GM18499 (cell line): ENCODE data around the gene TBX21.
"Not testable (repeated sequence)": the region's sequence is repeated elsewhere in the genome, so short reads cannot be mapped to it uniquely, and the experiment has no call there.

ENCODE experiments used
- ATAC-seq: cut with Tn5 transposase; IDR thresholded peaks from one replicate; pipeline ENCODE4 v1.9.1; 2021; ENCODE audit warnings: moderate number of reproducible peaks; ENCODE audit not compliant: insufficient read depth, unreplicated experiment

The TBX21 gene

DNA sequence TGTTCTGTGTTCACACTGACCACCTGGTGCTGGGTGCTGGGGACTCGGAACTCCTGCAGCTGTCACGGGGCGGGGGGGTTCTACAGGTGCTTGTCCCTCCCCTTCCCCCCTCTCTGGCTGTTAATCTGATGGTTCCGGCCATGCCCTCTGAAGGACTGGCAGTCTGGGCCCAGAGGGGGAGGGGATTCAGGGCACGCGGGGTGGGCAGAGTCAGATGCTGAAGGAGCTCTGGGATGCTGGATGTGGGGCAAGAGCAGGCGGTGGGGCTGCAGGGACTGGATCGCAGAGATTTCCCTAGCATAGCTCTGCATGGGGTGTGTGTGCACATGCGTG is 5.4 kb upstream of the TBX21 start:
- no peak for ATAC-seq

DNA sequence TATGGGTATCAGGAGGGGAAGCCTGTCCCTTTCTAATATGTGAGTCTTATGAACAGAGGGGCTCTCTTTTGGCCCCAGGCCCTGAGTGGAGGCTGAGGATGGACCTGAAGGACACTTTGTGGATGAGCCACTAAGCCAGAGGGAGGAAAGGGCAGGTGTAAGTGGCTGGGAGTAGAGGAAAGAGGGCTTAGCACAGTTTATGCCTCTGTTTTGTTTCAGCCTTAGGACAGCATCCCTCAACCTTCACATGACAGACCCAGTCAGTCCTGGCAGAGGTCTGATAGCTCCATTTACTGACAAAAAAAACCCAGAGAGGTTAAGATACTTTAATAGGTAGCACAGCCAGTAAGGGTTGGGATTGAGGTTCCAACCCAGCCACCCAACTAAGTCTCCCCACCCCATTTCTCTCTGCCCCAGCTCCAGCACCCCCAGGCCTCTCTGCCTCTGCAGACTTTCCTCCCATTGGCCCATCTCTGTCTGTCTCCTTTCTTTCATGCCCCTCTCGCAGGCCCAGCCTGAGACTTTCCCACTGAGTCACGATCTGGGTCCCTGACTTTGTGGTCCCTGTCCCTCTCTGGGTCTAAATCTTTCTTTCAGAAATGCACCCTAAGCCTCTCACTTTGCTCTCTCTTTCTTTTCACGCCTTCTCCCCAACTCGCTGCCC is 4.7 kb upstream of the TBX21 start:
- ATAC-seq = no peak

DNA sequence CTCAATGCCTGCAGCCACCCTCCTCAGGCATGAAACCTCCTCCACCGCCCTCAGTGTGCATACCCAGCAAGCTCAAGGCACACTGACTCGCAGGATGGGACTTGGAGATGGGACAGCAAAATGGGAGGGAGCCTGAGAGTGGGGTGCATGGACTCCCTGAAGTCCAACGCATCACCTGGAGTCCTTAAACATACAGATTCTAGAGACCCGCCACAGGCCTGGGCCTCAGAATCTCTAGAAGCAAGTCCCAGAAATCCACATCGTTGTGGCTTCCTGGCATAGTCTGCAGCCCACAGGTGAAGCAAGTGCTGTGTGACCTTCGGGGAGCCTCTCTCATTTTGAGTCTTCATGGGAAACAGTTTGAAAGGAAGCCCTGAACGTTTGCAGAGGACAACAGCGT is 3.6 kb upstream of the TBX21 start:
- ATAC-seq = no peak

DNA sequence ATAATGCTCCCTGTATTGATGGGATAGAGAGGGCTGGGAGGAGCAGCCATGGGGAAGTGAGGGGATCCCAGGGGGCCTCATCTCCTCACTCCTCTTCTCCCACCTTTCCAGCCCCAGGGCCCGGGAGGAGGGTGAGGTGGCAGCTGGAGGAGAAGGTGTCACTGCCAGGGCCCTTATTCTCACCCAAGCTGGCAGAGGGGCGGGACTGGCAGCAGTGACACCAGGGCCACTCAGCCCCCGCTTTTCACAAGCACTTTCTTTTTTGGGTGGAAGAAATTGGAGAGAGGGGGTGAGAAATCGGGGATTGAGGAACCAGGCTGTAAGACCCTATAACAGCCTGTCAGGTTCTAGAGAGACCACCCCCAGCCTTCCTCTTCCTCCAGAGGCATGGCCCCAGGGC is 2.4 kb upstream of the TBX21 start:
- no peak for ATAC-seq

DNA sequence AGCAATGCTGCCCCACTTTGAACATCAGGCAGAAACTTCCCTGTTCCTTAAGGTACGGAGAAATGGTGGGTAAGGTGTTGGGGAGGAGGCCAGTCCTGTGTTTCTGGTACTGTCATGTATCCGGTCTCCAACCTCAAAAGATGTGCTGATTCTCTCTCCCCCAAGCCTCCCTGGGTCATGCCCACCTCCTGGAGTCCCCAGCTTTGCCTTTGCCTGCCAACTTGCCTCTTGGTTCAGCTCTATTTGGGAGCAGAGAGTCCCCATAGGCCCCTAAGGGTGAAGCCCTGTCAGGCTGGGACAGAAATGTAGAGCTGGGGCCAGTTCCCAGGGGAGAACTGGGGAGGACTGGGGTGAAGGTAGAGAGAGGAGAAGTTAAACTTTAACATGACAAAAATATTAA is 1.6 kb upstream of the TBX21 start:
- no peak for ATAC-seq

DNA sequence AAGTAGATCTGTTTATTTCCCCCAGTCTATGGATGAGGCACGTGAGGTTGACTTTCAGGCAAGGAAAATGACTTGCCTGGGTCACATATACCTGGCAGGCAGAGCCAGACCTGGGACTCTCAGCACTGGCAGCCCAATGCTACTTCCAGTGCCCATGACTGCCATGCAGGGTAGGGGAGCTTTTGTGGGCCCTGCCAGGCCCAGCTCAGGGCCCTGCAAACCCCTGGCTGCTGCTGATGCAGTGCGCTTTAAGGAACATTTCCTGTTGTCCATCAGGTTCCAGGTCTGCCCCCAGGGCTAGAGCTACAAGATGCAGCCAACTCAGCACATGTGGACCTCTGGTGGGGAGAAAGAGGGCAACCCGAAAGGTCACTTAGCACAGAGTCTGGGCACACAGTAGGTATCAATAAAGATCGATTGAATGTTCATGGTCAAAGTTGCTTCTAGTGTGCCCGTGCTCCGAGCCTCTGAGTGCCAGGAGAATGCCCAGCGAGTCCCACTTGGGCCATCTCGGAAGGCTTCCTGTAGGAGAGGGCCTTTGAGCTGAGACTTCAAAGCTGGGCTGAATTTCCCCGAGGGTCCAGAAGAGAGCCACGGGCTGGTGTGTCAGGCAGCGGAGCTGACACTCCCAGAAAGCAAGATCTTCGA is 513 bp upstream of the TBX21 start:
- ATAC-seq = no peak

DNA sequence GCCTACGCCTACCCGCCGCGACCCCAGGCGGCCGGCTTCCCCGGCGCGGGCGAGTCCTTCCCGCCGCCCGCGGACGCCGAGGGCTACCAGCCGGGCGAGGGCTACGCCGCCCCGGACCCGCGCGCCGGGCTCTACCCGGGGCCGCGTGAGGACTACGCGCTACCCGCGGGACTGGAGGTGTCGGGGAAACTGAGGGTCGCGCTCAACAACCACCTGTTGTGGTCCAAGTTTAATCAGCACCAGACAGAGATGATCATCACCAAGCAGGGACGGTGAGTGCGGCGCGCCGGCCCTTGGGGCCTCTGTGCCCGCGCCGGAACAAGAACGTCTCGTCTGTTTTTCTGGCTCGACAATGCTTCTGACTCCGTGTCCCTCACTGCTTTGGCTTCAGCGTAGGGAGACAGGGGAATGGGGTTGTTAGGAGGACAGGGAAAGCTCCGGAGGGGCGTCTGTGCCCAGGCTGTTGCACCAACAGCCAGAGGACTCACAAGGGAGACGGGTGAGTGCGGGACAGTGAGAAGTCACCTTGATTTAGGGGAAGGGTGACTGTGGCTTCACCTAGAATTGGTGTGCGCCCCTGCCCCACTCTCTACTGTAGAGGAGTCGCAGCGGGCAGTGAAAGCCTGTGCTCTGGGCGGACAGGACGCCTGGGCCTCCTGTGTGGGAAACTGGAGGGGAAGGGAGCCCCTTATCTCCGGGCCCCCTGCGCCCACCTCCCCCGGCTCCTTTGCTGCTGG is 806 bp downstream of the TBX21 start:
- ATAC-seq = no peak

DNA sequence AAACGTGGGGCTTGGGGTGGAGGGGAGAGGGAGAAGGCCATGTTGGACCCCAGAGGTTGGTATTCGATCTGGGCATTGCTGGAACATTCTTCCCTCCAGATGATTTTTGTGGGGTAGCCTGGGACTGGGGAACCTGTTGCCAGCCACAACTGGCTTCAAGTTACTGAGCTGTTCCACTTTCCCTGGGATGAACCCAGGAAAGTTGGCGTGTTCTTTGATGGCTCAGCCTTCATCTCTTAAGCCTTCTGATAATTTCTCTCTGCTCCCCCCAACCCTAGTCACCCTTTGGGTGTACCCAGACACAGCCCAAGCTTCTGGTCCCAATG is 2.1 kb downstream of the TBX21 start:
- ATAC-seq = no peak

DNA sequence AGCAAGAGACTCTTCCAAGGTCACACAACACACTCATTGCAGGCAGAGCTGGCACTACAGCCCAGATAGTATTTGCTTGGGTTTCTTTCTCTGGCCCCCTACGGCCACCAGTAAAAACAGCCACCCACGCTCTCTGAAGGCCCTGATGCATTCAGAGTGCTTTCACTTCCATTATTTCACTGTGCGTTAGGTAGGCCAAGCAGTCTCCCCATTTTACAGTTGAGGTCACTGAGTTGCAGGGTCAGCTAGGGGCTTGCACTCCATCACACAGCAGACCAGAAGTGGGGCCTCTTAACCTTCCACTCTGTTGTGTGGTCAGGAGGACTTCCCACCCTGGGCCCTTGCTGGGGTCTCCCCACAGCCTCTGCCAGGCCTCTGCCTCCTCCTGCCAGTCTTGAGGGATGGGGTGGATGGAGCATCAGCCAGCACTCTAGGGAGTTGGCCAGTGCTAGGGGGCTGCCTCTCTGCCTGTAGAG is 2.5 kb downstream of the TBX21 start:
- no peak for ATAC-seq

DNA sequence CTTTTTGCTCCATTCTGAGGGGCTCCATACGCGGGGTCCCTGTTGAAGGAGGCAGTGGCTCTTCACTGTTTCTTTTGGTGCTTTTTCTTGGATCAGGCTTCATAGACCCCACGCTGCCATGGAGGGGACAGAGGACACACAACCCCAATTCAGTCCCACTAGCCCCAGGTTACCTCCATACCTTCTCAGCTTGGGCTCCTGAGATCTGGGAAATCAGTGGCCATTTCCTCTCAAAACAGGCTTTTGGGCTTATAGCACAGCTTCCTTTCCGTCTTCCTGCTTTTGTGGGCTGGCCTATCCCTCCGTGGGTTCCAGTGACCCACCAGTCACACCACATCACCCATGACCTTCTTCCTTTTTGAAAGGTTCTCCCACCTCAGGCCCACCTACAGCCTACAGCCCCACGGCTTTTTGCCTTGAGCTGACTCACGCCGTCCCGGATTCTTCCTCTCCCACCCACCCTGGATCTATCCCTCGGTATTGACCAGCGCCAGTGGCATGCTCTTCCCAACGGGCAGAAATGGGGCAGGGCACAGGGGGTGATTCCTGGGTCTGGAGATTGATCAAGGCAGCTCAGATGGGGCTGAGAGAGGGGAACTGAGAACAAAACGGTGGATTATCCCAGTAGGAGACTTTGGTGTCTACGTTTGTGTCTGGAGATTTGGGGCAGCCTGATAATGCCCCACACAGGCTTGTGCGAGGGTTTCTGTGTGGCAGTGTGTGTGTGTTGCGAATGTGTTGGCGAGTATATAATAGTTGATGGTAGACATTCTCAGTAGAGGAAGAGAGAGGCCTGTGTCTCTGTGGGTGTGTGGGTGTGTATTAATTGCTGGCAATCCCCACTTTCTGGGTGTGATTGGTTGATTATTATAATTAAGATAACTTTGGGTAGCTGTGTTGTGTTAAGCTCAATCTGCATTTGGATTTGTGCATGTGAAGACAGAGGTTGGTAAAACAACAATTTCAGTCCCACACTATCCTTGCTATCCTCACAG is 3.8 kb downstream of the TBX21 start:
- ATAC-seq = no peak

DNA sequence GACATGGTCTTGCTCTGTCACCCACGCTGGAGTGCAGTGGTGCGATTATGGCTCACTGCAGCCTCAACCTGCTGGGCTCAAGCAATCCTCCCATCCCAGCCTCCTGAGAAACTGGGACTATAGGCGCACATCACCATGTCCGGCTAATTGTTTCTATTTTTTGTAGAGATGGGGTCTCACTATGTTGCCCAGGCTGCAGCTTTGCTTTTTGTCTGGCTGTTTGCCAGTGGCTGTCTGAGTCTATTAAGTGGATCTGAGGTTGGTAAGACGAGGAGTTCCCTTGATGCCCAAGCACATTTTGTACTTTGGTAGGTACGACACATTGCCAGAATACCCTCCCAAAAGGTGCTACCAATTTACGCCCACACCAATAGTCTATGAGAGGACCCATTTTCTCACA is 5.1 kb downstream of the TBX21 start:
- ATAC-seq = no peak

DNA sequence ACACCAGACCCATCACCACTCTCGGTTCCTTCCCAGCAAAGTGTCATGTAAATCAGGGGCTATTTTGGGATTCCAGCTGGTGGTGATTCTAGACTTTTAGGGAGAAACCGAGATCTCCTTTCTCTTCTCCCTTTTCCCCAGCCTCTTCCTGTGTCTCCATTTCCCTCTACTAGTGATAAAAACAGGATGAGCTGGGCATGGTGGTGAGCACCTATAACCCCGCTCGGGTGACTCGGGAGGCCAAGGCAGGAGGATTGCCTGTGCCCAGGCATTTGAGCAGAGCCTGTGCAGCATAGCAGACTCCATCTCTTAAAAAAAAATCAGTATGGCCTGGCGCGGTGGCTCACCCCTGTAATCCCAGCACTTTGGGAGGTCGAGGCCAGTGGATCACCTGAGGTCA is 6.1 kb downstream of the TBX21 start:
- no peak for ATAC-seq

DNA sequence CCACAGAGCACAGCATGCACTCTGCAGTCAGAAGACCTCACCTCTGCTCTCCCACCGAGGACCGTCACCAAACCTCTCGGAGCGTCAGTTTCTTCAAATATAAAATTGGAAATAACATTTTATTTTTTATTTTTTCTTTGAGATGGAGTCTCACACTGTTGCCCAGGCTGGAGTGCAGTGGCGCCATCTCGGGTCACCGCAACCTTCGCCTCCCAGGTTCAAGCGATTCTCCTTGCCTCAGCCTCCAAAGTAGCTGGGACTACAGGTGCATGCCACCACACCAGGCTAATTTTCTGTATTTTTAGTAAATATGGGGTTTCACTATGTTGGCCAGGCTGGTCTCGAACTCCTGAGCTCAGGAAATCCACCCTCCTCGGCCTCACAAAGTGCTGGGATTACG is 6.9 kb downstream of the TBX21 start:
- not testable (repeated sequence) for ATAC-seq

DNA sequence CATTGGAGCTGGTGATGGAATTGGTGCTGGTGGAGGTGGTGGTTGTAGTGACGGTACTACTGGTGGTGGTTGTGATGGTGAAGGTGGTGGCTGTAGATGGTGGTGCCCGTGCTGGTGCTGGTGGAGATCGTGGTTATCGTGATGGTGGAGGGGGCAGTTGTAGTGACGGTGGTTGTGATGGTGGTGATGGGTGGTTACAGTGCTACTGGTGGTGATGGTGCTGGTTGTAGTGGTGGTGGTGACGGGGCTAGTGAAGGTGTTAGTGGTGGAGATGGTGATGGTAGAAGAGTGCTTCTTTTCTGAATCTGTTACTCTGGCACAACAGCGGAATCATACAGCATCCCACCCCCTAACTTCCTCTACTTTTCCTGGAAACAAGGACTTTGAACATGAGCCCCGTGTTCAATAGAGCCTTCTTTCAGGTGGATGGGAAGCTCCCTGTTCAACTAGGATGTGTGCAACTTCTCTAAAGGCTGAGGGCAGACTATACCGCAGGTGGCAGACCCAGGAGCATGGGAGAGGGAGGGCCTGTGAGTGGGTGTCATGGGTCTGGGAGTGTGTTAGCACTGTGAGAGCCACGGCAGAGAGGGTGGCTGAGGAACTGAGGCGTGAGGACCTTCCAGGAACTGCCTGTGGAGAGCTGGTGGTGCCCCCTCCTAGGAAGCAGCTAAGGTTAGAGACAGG is 8.2 kb downstream of the TBX21 start:
- no peak for ATAC-seq

DNA sequence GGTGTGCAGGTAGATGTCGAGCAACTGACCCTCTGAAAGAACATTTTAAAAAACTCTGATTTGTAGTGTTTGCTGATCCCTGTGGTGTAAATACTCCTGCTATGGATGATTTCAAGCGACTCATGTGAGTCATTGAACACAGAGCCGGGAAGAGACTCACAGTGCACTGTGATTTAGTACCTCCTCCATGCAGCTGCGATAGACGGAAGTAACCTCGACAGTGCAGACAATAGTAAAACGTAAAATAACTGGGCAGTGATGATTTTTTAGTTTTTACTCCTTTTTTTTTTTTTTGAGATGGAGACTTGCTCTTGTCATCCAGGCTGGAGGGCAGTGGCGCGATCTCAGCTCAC is 8.7 kb downstream of the TBX21 start:
- ATAC-seq = no peak

DNA sequence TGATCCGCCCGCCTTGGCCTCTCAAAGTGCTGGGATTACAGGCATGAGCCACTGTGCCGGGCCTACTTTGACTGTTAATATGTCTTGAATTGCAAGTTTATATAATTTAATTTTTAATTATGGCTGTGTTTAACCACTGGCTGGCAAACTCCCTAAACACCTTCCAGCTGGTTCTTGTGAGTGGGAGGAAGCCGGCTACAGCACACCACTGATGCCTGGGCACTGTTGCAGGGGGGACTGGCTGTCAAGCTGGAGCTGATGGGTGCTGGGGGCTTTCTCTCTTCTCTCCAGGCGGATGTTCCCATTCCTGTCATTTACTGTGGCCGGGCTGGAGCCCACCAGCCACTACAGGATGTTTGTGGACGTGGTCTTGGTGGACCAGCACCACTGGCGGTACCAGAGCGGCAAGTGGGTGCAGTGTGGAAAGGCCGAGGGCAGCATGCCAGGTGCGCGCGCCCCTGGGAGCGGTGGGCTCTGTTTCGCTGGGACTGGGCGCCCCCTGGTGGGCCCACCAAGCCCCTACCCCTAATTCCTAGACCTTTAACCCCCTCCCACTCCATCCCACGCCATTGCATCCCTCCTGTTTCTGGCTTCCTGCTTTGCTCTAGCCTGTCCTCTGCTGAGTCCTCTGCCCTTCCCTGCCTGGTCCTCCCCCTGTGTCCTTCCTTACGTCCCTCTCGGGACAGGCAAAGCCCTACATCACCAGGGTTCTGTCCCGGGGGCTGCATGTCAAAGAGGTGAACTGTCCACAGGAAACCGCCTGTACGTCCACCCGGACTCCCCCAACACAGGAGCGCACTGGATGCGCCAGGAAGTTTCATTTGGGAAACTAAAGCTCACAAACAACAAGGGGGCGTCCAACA is 9.5 kb downstream of the TBX21 start:
- ATAC-seq = no peak

DNA sequence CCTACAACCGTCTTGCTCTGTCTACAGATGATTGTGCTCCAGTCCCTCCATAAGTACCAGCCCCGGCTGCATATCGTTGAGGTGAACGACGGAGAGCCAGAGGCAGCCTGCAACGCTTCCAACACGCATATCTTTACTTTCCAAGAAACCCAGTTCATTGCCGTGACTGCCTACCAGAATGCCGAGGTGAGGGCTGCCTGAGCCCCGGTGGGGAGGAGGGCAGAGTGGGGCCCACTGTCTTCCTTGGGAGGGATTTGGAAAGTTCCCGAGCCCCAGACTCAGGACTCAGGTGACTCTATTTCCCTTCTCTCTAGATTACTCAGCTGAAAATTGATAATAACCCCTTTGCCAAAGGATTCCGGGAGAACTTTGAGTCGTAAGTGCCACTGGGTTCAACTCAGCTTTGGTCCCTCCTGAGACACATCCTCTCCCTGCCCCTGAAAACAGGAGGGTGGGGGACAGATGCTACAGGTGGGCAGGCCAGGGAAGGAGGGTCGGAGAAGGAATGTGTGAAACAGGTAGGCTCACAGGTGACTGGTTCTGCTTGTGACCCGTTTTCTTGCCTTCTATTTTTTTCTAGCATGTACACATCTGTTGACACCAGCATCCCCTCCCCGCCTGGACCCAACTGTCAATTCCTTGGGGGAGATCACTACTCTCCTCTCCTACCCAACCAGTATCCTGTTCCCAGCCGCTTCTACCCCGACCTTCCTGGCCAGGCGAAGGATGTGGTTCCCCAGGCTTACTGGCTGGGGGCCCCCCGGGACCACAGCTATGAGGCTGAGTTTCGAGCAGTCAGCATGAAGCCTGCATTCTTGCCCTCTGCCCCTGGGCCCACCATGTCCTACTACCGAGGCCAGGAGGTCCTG is 11.4 kb downstream of the TBX21 start:
- ATAC-seq = no peak

DNA sequence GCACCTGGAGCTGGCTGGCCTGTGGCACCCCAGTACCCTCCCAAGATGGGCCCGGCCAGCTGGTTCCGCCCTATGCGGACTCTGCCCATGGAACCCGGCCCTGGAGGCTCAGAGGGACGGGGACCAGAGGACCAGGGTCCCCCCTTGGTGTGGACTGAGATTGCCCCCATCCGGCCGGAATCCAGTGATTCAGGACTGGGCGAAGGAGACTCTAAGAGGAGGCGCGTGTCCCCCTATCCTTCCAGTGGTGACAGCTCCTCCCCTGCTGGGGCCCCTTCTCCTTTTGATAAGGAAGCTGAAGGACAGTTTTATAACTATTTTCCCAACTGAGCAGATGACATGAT is 12.0 kb downstream of the TBX21 start:
- ATAC-seq = no peak

DNA sequence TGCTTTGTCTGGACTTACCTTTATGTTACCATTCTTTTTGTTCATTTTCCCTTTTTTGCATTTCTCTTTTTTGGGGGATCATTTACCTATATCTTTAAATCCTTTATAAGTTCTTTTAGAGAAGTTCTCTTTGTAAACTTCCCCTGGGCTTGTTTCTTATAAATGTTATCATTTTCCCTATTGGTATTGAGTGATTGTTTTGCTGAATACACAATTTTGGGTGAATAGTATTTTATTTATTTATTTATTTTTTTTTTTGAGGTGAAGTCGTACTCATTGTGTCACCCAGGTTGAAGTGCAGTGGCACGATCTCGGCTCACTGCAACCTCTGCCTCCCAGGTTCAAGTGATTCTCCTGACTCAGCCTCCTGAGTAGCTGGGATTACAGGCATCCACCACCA is 18.4 kb downstream of the TBX21 start:
- ATAC-seq = no peak
